Measurements from ENCODE around the gene ACTR1A. TPM values are rescaled to one million over a fixed set of nuclear protein-coding genes. Genes with fewer than 3 reads are reported as not detected.

ACTR1A gene
- total RNA-seq, 1 experiment from 2014 or later, result 93.6 TPM

- TF ChIP-seq HMGXB4 (CRISPR knock-in tag; IDR thresholded peaks at IDR 0.05), result no peak
- TF ChIP-seq, protein P1, sequence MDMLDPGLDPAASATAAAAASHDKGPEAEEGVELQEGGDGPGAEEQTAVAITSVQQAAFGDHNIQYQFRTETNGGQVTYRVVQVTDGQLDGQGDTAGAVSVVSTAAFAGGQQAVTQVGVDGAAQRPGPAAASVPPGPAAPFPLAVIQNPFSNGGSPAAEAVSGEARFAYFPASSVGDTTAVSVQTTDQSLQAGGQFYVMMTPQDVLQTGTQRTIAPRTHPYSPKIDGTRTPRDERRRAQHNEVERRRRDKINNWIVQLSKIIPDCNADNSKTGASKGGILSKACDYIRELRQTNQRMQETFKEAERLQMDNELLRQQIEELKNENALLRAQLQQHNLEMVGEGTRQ (CRISPR knock-in tag; IDR thresholded peaks at IDR 0.05), result no peak
- TF ChIP-seq ATF6 (CRISPR knock-in tag; IDR thresholded peaks at IDR 0.05), result no peak
- no peak for TF ChIP-seq SP1 (CRISPR knock-in tag; conservative IDR thresholded peaks at IDR 0.05)
- TF ChIP-seq, protein P2, sequence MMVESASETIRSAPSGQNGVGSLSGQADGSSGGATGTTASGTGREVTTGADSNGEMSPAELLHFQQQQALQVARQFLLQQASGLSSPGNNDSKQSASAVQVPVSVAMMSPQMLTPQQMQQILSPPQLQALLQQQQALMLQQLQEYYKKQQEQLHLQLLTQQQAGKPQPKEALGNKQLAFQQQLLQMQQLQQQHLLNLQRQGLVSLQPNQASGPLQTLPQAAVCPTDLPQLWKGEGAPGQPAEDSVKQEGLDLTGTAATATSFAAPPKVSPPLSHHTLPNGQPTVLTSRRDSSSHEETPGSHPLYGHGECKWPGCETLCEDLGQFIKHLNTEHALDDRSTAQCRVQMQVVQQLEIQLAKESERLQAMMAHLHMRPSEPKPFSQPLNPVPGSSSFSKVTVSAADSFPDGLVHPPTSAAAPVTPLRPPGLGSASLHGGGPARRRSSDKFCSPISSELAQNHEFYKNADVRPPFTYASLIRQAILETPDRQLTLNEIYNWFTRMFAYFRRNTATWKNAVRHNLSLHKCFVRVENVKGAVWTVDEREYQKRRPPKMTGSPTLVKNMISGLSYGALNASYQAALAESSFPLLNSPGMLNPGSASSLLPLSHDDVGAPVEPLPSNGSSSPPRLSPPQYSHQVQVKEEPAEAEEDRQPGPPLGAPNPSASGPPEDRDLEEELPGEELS (CRISPR knock-in tag; IDR thresholded peaks at IDR 0.05), result no peak
- no peak for TF ChIP-seq TEAD4 (CRISPR knock-in tag; IDR thresholded peaks at IDR 0.05)
- TF ChIP-seq, protein P3, sequence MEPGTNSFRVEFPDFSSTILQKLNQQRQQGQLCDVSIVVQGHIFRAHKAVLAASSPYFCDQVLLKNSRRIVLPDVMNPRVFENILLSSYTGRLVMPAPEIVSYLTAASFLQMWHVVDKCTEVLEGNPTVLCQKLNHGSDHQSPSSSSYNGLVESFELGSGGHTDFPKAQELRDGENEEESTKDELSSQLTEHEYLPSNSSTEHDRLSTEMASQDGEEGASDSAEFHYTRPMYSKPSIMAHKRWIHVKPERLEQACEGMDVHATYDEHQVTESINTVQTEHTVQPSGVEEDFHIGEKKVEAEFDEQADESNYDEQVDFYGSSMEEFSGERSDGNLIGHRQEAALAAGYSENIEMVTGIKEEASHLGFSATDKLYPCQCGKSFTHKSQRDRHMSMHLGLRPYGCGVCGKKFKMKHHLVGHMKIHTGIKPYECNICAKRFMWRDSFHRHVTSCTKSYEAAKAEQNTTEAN (CRISPR knock-in tag; IDR thresholded peaks at IDR 0.05), result no peak
- no peak for TF ChIP-seq NFYB (CRISPR knock-in tag; conservative IDR thresholded peaks at IDR 0.05; ENCODE audit: low read depth)
- TF ChIP-seq ZNF532 (CRISPR knock-in tag; IDR thresholded peaks at IDR 0.05; ENCODE audit: borderline replicate concordance), result no peak
- no peak for TF ChIP-seq EMX1 (CRISPR knock-in tag; IDR thresholded peaks at IDR 0.05)
- TF ChIP-seq OVOL2 (CRISPR knock-in tag; IDR thresholded peaks at IDR 0.05; ENCODE audit: borderline replicate concordance), result no peak
- no peak for TF ChIP-seq ZNF263 (CRISPR knock-in tag; IDR thresholded peaks at IDR 0.05; ENCODE audit: low read depth)
- TF ChIP-seq FOXP1 (CRISPR knock-in tag; IDR thresholded peaks at IDR 0.05; ENCODE audit: borderline replicate concordance), result no peak
- TF ChIP-seq NFATC4 (CRISPR knock-in tag; IDR thresholded peaks at IDR 0.05), result no peak
- TF ChIP-seq CREB1 (CRISPR knock-in tag; IDR thresholded peaks at IDR 0.05), result no peak
- TF ChIP-seq FOXK1 (CRISPR knock-in tag; IDR thresholded peaks at IDR 0.05), result no peak
Measured at GRCh38 chr10:102468683-102469082, 33.8 kb downstream of the ACTR1A start (continued).
